B cell (primary cell): ENCODE measurements around the gene EVA1A. TPM values are rescaled to one million over a fixed set of nuclear protein-coding genes. Genes with fewer than 3 reads are reported as not detected.

Experiments used
- ATAC-seq: fragments of 200-7000 bp; cut with Tn5 transposase; one replicate; pipeline ENCODE4 v1.10.0; 2021; ENCODE audit warnings: low read depth, mild to moderate bottlenecking, moderate number of reproducible peaks, moderate library complexity
- CTCF ChIA-PET: fragments of 350-600 bp; sonication (Branson Sonifier 250); formaldehyde crosslinking; loops from one replicate; lab custom pipeline; 2021; ENCODE audit warnings: antibody characterized with exemption, inconsistent platforms; lab: Charles Lee
- POLR2A ChIA-PET: fragments of 350-600 bp; sonication (Branson Sonifier 250); formaldehyde crosslinking; loops from one replicate; lab custom pipeline; 2021; ENCODE audit warnings: antibody characterized with exemption; lab: Charles Lee
- DNase-seq: peaks from one replicate; pipeline ENCODE4 v3.0.0; 2013
- H2AFZ ChIP-seq: 2 replicates; pipeline ENCODE4 v1.6.1; 2012; ENCODE audit warnings: mild to moderate bottlenecking, low read depth, low read length; ENCODE audit not compliant: insufficient read depth, poor library complexity, severe bottlenecking
- H3K27ac ChIP-seq, 2 donors: 1 replicate in 1 of 2; 2 replicates in 1 of 2; pipeline ENCODE4 v1.5.1; 2012 to 2013; ENCODE audit warnings: low read length in 2 of 2, mild to moderate bottlenecking in 2 of 2, moderate library complexity in 1 of 2
- H3K27me3 ChIP-seq, 4 experiments: fragments of 200-600 bp in 1 of 4; sonication (generic) in 1 of 4; replicated peaks in 1 of 4; 1 replicate in 2 of 4; 2 replicates in 2 of 4; pipeline versions ENCODE4 v1.6.1 to v1.7.0; 2013 to 2016; ENCODE audit warnings: low read length in 3 of 4, mild to moderate bottlenecking in 2 of 4, mixed read lengths in 1 of 4, moderate library complexity in 1 of 4; ENCODE audit not compliant: insufficient read depth in 4 of 4, control insufficient read depth in 3 of 4; ENCODE audit errors: control extremely low read depth in 1 of 4
- H3K36me3 ChIP-seq, 2 experiments: replicated peaks in 1 of 2; 1 replicate in 1 of 2; 2 replicates in 1 of 2; pipeline versions ENCODE4 v1.6.1 to v1.7.1; 2013; ENCODE audit warnings: low read length in 1 of 2; ENCODE audit not compliant: insufficient read depth in 2 of 2, control insufficient read depth in 1 of 2; ENCODE audit errors: control extremely low read depth in 1 of 2, extremely low read depth in 1 of 2
- H3K4me1 ChIP-seq, 2 donors: fragments of 200-600 bp in 1 of 2; sonication (generic) in 1 of 2; 1 replicate in 1 of 2; 2 replicates in 1 of 2; pipeline versions ENCODE4 v1.5.1 to v1.6.1; 2013 to 2017; ENCODE audit warnings: low read length in 2 of 2; ENCODE audit not compliant: control insufficient read depth in 2 of 2, insufficient read depth in 2 of 2
- H3K4me2 ChIP-seq: replicated peaks from 2 replicates; pipeline ENCODE3; 2012; ENCODE audit warnings: mild to moderate bottlenecking, low read depth, low read length; ENCODE audit not compliant: poor library complexity, severe bottlenecking
- H3K4me3 ChIP-seq, 5 experiments: fragments of 200-600 bp in 1 of 5; sonication (generic) in 1 of 5; 1 replicate in 3 of 5; 2 replicates in 2 of 5; pipeline versions ENCODE4 v1.5.1 to v1.7.0; 2011 to 2016; ENCODE audit warnings: low read length in 4 of 5, mild to moderate bottlenecking in 4 of 5, low read depth in 2 of 5, control low read depth in 1 of 5, moderate library complexity in 1 of 5; ENCODE audit not compliant: insufficient read depth in 1 of 5; ENCODE audit errors: control extremely low read depth in 1 of 5, extremely low read depth in 1 of 5
- H3K79me2 ChIP-seq: fragments of 200-600 bp; sonication (generic); one replicate; pipeline ENCODE4 v1.6.0; 2016; ENCODE audit warnings: low read length; ENCODE audit not compliant: control insufficient read depth, insufficient read depth
- H3K9ac ChIP-seq: fragments of 200-600 bp; sonication (generic); 2 replicates; pipeline ENCODE4 v1.6.1; 2017; ENCODE audit warnings: mild to moderate bottlenecking, low read length, moderate library complexity
- H3K9me3 ChIP-seq, 3 donors: one replicate each; pipeline versions ENCODE4 v1.6.1 to v1.7.1; 2013; ENCODE audit warnings: low read length in 2 of 3; ENCODE audit not compliant: control insufficient read depth in 2 of 3, insufficient read depth in 1 of 3; ENCODE audit errors: control extremely low read depth in 1 of 3
- H4K20me1 ChIP-seq: 2 replicates; pipeline ENCODE4 v1.6.0; 2012; ENCODE audit warnings: mild to moderate bottlenecking, low read length; ENCODE audit not compliant: insufficient read depth, control insufficient read depth, poor library complexity, severe bottlenecking
- H3K27ac Mint-ChIP-seq: one replicate; pipeline ENCODE4 v1.8.0; 2021; ENCODE audit warnings: mixed read lengths
- H3K27me3 Mint-ChIP-seq: one replicate; pipeline ENCODE4 v1.8.0; 2021; ENCODE audit warnings: mixed read lengths
- H3K4me1 Mint-ChIP-seq: one replicate; pipeline ENCODE4 v1.8.0; 2021; ENCODE audit warnings: mixed read lengths
- H3K4me3 Mint-ChIP-seq: one replicate; pipeline ENCODE4 v1.8.0; 2021; ENCODE audit warnings: mixed read lengths
- H3K9me3 Mint-ChIP-seq: one replicate; pipeline ENCODE4 v1.8.0; 2022; ENCODE audit warnings: mixed read lengths; ENCODE audit not compliant: insufficient read depth
- EZH2 ChIP-seq: IDR thresholded peaks from 2 replicates; pipeline ENCODE4 v1.6.1; 2012; ENCODE audit warnings: borderline replicate concordance, low read depth, mild to moderate bottlenecking, moderate library complexity, low read length; ENCODE audit not compliant: insufficient read depth, poor library complexity, severe bottlenecking
- WGBS: methylation state at CpG from one replicate; pipeline ENCODE4 v1.1.5; 2013; ENCODE audit warnings: missing lambda C conversion rate; ENCODE audit not compliant: insufficient coverage; 5-methylcytosine and 5-hydroxymethylcytosine counted together
- intact Hi-C: fragments of 100-400 bp; cut with micrococcal nuclease; formaldehyde crosslinking; loops from one replicate; pipeline ENCODE4 v1.10.0; 2022
- polyA plus RNA-seq: library from polyadenylated mRNA; depleted of rRNA; stranded (reverse); fragments of >200 nt; gene quantifications from 2 replicates; pipeline ENCODE4 v1.2.3, GENCODE V29; 2012
- total RNA-seq, 2 donors: library from RNA; stranded (reverse); fragments of 120-200 nt in 1 of 2; gene quantifications; 1 replicate in 1 of 2; 2 replicates in 1 of 2; pipeline versions ENCODE4 v1.2.3 to v1.2.4, GENCODE V29; 2013 to 2022
- TF ChIP-seq, protein P1 (sequence below): fragments of 200-600 bp; IDR thresholded peaks from one replicate; pipeline ENCODE4 v1.8.0; 2022; ENCODE audit warnings: antibody characterized with exemption, mild to moderate bottlenecking

Gene EVA1A
- total and polyA plus RNA-seq, 2 donors (not counting 1 experiment from before 2014, with no cell fraction given), result not detected

DNA sequence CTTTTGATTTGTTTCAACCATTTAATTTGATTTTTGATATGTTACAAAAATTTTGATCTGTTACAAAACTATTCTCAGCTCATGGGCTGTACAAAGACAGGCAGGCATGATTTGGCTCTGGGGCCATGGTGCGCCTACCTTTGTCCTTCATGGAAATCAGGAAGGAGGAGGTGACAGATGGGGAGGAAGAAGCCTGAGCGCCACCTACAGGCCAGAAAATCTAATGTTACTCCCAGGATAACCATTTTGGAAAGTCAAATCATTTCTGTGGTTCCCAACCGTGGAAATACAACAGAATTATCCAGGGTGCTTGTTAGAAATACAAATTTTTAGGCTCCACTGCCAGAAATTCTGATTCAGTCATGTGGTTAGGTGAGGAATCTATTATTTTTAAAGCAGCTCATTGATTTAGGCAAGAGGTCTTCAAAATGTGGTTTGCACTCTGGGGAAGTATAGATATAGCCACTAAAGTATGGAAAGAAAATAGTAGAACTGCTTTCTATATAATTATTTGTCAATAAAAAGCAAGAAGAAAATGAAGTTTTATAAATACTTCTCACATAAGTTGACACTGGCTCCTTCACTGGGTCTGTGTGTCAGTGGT is 93.9 kb downstream of the EVA1A start:
- intact Hi-C loops, result loop anchor here (1.0 kb wide), 4 partner anchors 63 to 547 kb away; partner anchors contain the start of gene TACR1
- ATAC-seq, result no peak
- Histone ChIP-seq H3K27ac (no peak overlapping the region), H3K79me2 (no peaks in the 10 kb centered on the region), H3K27me3 (peaks cover 0 to 11% (median under 1%) of the 10 kb centered on the region in 4 experiments), H2AFZ (no peak overlapping the region), H3K4me3 (no peak overlapping the region), H3K4me1 (no peaks in the 10 kb centered on the region), H3K9me3 (no peaks in the 10 kb centered on the region), H3K4me2 (no peak overlapping the region), H3K36me3 (no peaks in the 10 kb centered on the region), H3K9ac (no peak overlapping the region), H4K20me1 (no peaks in the 10 kb centered on the region)
- Mint-ChIP-seq H3K27ac (no peak overlapping the region), H3K4me3 (no peak overlapping the region), H3K4me1 (peaks cover 1% of the 10 kb centered on the region), H3K9me3 (no peaks in the 10 kb centered on the region), H3K27me3 (peaks cover 20% of the 10 kb centered on the region)
- 67% methylated on average over 1 of the region's 3 CpGs for WGBS
- ChIA-PET CTCF (interaction anchor here (0.9 to 6.2 kb wide), 24 partner anchors 9 to 548 kb away, joined by 3 to 61 read pairs (median 4); partner anchors contain the start of gene TACR1), POLR2A (no interaction called here)
- no peak for TF ChIP-seq EZH2
- TF ChIP-seq, protein P1, sequence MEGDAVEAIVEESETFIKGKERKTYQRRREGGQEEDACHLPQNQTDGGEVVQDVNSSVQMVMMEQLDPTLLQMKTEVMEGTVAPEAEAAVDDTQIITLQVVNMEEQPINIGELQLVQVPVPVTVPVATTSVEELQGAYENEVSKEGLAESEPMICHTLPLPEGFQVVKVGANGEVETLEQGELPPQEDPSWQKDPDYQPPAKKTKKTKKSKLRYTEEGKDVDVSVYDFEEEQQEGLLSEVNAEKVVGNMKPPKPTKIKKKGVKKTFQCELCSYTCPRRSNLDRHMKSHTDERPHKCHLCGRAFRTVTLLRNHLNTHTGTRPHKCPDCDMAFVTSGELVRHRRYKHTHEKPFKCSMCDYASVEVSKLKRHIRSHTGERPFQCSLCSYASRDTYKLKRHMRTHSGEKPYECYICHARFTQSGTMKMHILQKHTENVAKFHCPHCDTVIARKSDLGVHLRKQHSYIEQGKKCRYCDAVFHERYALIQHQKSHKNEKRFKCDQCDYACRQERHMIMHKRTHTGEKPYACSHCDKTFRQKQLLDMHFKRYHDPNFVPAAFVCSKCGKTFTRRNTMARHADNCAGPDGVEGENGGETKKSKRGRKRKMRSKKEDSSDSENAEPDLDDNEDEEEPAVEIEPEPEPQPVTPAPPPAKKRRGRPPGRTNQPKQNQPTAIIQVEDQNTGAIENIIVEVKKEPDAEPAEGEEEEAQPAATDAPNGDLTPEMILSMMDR, result peak; percentile 79
- peak; percentile 49 for DNase-seq

DNA sequence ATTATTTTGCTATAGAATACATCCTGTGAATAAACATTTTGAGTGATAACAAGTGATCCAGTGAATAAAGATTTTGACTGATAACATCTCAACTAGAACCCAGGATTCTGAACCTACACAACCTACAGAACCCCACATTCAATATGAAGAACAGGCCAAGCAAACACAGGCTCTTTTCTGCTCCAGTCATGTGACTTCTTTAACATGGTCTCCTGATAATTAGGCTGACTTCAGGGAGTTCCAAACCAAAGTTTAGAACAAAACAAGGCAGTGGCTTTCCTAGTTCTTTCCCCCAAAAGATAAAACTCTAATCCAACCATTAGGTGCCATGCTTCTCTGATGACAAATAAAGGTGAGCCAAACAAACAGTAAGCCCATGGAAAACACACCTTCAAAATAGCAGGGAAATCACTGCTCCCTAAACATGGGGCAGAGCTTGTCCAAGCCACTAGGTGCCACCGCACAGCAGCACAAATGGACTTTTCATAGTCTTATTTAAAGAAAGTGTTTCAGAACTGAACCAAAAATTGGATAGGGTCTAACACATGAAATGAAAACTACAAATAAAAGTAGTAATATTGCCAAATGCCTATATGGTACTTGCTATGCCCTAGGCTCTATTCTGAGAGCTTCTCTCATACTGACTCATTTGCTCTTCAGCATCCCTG is 95.3 kb downstream of the EVA1A start:
- TF ChIP-seq EZH2, result no peak
- TF ChIP-seq, protein P1, result no peak
- H3K27ac Mint-ChIP-seq, result no peak overlapping the region
- H3K27ac ChIP-seq, result no peak overlapping the region
- H3K36me3 ChIP-seq, result no peaks in the 10 kb centered on the region
- POLR2A ChIA-PET, result no interaction called here
- intact Hi-C loops, result no loop called here
- H3K9ac ChIP-seq, result no peak overlapping the region
- H3K9me3 ChIP-seq, result peaks cover 0 to 2% (median 0%) of the 10 kb centered on the region in 3 donors
- CTCF ChIA-PET, result interaction anchor here (1.0 to 6.2 kb wide), 20 partner anchors 8 to 545 kb away, joined by 3 to 61 read pairs (median 5); partner anchors contain the start of gene TACR1
- no peak overlapping the region for H3K4me3 Mint-ChIP-seq
- H3K4me1 ChIP-seq, result no peaks in the 10 kb centered on the region
- no peak overlapping the region for H3K4me3 ChIP-seq
- H2AFZ ChIP-seq, result no peak overlapping the region
- DNase-seq, result no peak
- peaks cover 0 to 11% (median 2%) of the 10 kb centered on the region in 4 experiments for H3K27me3 ChIP-seq
- no CpG with 5 or more reads among the region's 1 CpG for WGBS
- H3K4me2 ChIP-seq, result no peak overlapping the region
- H4K20me1 ChIP-seq, result no peaks in the 10 kb centered on the region
- H3K27me3 Mint-ChIP-seq, result peaks cover 16% of the 10 kb centered on the region
- ATAC-seq, result no peak
- no peaks in the 10 kb centered on the region for H3K79me2 ChIP-seq
- no peaks in the 10 kb centered on the region for H3K9me3 Mint-ChIP-seq
- H3K4me1 Mint-ChIP-seq, result peaks cover 1% of the 10 kb centered on the region
